GM12874 (cell line): ENCODE measurements around the gene TRPV4.

Experiments used
- TF ChIP-seq, protein P1 (sequence below): IDR thresholded peaks from 2 replicates; pipeline ENCODE4 v1.5.1; 2011; ENCODE audit warnings: low read depth, mild to moderate bottlenecking, control low read depth, low read length, moderate library complexity; ENCODE audit not compliant: insufficient read depth

Gene TRPV4

DNA sequence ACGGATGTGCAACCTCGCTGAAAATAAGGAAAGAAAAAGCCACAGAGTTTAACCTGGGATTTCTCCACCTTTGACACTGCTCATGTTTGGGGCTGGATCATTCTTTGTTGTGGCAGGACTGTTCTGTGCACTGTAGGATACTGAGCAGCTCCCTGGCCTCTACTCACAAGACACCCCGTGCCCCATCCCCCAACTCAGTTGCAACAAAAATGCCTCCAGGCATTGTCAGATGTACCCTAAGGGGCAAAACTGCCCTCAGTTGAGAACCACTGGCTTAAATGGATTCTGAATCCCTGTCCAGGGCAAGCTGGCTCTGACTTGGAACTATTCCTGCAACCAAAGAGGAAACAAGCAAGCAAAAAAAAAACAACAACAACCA, 45.0 kb upstream of the TRPV4 start:
- TF ChIP-seq, protein P1, sequence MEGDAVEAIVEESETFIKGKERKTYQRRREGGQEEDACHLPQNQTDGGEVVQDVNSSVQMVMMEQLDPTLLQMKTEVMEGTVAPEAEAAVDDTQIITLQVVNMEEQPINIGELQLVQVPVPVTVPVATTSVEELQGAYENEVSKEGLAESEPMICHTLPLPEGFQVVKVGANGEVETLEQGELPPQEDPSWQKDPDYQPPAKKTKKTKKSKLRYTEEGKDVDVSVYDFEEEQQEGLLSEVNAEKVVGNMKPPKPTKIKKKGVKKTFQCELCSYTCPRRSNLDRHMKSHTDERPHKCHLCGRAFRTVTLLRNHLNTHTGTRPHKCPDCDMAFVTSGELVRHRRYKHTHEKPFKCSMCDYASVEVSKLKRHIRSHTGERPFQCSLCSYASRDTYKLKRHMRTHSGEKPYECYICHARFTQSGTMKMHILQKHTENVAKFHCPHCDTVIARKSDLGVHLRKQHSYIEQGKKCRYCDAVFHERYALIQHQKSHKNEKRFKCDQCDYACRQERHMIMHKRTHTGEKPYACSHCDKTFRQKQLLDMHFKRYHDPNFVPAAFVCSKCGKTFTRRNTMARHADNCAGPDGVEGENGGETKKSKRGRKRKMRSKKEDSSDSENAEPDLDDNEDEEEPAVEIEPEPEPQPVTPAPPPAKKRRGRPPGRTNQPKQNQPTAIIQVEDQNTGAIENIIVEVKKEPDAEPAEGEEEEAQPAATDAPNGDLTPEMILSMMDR = no peak

GRCh38 chr12:109877504-109878246, 44.5 kb upstream of the TRPV4 start:
- TF ChIP-seq, protein P1 = no peak

- TF ChIP-seq, protein P1 = no peak
These were observed 43.2 kb upstream of the TRPV4 start for GRCh38 chr12:109876406-109876805.

DNA sequence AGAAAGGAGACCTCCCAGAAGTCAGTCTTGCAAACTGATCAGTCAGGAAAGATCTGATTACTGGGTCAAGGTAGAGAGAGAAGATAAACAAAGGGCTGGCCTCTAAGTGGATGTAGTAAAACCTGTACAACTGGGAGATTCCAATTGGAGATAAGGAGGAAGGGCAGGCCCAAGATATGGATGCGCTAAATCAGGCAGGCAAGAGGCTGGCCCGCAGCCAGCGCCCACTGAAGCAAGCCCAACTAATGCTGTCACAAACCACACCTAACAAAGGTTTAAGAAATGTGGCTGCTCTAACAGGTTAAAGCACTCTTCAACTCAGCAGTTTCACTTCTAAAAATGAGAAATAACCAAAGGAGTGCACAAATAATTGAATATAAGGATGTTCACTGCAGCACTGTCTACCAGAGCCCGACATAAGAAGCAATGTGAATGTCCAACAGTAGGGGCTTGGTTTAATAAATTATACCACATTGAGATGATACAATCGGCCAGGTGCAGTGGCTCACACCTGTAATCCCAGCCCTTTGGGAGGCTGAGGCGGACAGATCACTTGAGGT, 42.5 kb upstream of the TRPV4 start:
- TF ChIP-seq, protein P1 = no peak

DNA sequence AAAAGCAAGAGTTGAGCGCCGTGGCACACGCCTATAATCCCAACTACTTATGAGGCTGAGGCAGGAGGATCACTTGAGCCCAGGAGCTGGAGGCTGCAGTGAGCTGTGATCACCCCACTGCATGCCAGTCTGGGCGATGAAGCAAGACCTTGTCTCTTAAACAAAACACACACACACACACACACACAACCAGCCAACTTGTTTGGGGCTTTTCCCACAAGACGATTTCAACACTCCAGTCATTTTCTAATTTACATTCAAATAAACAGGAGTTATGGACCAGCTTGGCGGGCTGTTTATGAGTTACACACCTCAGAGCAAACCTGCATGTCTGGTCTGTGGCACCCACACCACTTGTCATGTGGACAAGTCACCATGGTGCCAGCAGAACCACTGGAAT, 40.5 kb upstream of the TRPV4 start:
- TF ChIP-seq, protein P1 = no peak

DNA sequence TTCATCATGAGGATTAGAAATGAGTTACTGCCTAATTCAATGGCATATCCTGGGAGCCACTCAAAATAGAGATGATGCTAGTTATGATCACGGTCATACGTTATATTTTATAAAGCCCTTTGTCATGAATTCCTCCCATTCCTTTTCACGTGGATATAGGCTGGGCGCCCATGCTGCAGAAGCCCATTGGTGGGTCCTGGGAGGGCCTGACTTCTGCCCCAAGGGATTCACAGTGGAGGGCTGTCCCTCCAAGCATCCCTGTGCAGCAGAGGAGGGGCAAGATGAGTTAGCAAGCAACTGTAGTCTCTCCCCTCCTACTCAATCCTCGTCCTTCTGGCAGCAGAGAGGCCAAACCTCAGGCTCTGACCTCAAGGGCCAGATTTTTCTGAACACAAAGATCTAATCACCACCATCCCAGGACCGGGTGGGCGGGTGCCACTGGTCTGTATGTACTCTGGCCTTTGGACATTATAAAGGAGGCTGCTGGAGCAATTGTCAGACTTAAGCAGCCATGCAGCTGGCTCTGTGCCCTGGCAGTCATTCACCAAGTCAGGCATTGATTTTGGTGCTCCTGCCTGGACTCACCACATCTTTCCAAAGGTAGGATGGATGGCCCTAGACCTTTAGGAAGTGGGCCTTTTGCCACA, 38.6 kb upstream of the TRPV4 start:
- TF ChIP-seq, protein P1 = no peak

DNA sequence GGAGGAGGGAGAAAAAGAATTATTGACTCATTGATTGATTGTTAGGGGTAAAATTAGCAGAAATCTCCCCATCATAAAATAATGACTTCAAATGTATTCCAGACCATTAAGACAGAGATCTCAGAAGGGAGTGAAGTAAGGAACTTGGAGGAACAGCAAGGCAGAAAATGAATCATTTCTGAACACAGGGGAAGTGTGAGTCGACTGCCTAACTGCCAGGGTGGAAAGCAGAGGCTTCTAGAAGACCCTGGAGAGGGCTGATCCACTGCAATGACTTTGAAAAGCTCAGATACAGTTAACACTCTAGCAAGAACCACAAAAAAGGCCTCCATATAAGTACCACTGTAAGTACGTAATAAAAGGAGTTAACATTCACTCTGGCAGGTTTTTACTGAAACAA, 37.5 kb upstream of the TRPV4 start:
- TF ChIP-seq, protein P1 = no peak
